Measurements from ENCODE around the gene ANKRD63.
A peak's percentile ranks its signal among the peaks of the same experiment; 100 is the strongest.

The ANKRD63 gene

GRCh38 chr15:40307421-40308211 lies 24.8 kb upstream of the ANKRD63 start, which contains the start of gene PLCB2:
TSS of gene PLCB2 (minus strand) at chr15:40307935. CDS start at chr15:40307672, 263 bp downstream.
- Histone ChIP-seq H3K4me3 (ENCODE audit: severe bottlenecking) (no peak within 1 kb of the TSS), H3K27ac (ENCODE audit: poor library complexity, severe bottlenecking) (no peak within 1 kb of the TSS), H3K27me3 (ENCODE audit: insufficient read depth, poor library complexity, severe bottlenecking) (no peaks in the 10 kb centered on the region), H3K4me1 (ENCODE audit: insufficient read depth, poor library complexity, severe bottlenecking) (no peaks in the 10 kb centered on the region), H3K36me3 (ENCODE audit: low read depth) (no peaks in the 10 kb centered on the region), H3K9me3 (ENCODE audit: severe bottlenecking) (no peaks in the 10 kb centered on the region)
- peak; percentile 31 for ATAC-seq (ENCODE audit: low read depth)
- TF ChIP-seq CTCF (IDR thresholded peaks at IDR 0.05; ENCODE audit: poor library complexity, severe bottlenecking), result peak; percentile 29
- DNase-seq (ENCODE audit: low spot score), result peak; percentile 62

- DNase-seq (ENCODE audit: low spot score), result peak; percentile 68
- H3K4me3 ChIP-seq (ENCODE audit: severe bottlenecking), result no peak overlapping the region
- H3K27ac ChIP-seq (ENCODE audit: poor library complexity, severe bottlenecking), result no peak overlapping the region
Observed at GRCh38 chr15:40306908-40307307, 24.0 kb upstream of the ANKRD63 start.

GRCh38 chr15:40306371-40306770 lies 23.5 kb upstream of the ANKRD63 start:
- Histone ChIP-seq H3K36me3 (ENCODE audit: low read depth) (no peaks in the 10 kb centered on the region), H3K27ac (ENCODE audit: poor library complexity, severe bottlenecking) (no peak overlapping the region), H3K4me1 (ENCODE audit: insufficient read depth, poor library complexity, severe bottlenecking) (no peaks in the 10 kb centered on the region), H3K9me3 (ENCODE audit: severe bottlenecking) (no peaks in the 10 kb centered on the region), H3K4me3 (ENCODE audit: severe bottlenecking) (no peak overlapping the region), H3K27me3 (ENCODE audit: insufficient read depth, poor library complexity, severe bottlenecking) (no peaks in the 10 kb centered on the region)
- ATAC-seq (ENCODE audit: low read depth), result no peak
- DNase-seq (ENCODE audit: low spot score), result peak; percentile 54
- no peak for TF ChIP-seq CTCF (IDR thresholded peaks at IDR 0.05; ENCODE audit: poor library complexity, severe bottlenecking)

More at GRCh38 chr15:40306908-40307307, 24.0 kb upstream of the ANKRD63 start:
- no peaks in the 10 kb centered on the region for H3K27me3 ChIP-seq (ENCODE audit: insufficient read depth, poor library complexity, severe bottlenecking)
- H3K9me3 ChIP-seq (ENCODE audit: severe bottlenecking), result no peaks in the 10 kb centered on the region
- H3K4me1 ChIP-seq (ENCODE audit: insufficient read depth, poor library complexity, severe bottlenecking), result no peaks in the 10 kb centered on the region
- TF ChIP-seq CTCF (IDR thresholded peaks at IDR 0.05; ENCODE audit: poor library complexity, severe bottlenecking), result no peak
- ATAC-seq (ENCODE audit: low read depth), result no peak
- no peaks in the 10 kb centered on the region for H3K36me3 ChIP-seq (ENCODE audit: low read depth)

- H3K9me3 ChIP-seq (ENCODE audit: severe bottlenecking), result no peaks in the 10 kb centered on the region
Observed at GRCh38 chr15:40305281-40305680, 22.4 kb upstream of the ANKRD63 start.

More at GRCh38 chr15:40305281-40305680, 22.4 kb upstream of the ANKRD63 start:
- Histone ChIP-seq H3K27ac (ENCODE audit: poor library complexity, severe bottlenecking) (no peak overlapping the region), H3K4me3 (ENCODE audit: severe bottlenecking) (no peak overlapping the region), H3K36me3 (ENCODE audit: low read depth) (no peaks in the 10 kb centered on the region), H3K27me3 (ENCODE audit: insufficient read depth, poor library complexity, severe bottlenecking) (no peaks in the 10 kb centered on the region), H3K4me1 (ENCODE audit: insufficient read depth, poor library complexity, severe bottlenecking) (no peaks in the 10 kb centered on the region)
- DNase-seq (ENCODE audit: low spot score) (peak; percentile 46), ATAC-seq (ENCODE audit: low read depth) (no peak)
- TF ChIP-seq CTCF (IDR thresholded peaks at IDR 0.05; ENCODE audit: poor library complexity, severe bottlenecking), result no peak
